Erythroblast (primary cell): ENCODE data around the gene MAK.

Experiments used
- GATA1 ChIP-seq: IDR thresholded peaks from 2 replicates; pipeline ENCODE4 v1.6.1; 2011; ENCODE audit warnings: low read depth, mild to moderate bottlenecking, control low read depth, low read length, moderate library complexity
- POLR2A ChIP-seq: IDR thresholded peaks from 2 replicates; pipeline ENCODE4 v1.6.1; 2011; ENCODE audit warnings: mild to moderate bottlenecking, low read length

GRCh38 chr6:10877012-10877411, 38.7 kb upstream of the MAK start:
- TF ChIP-seq POLR2A (no peak), GATA1 (no peak)
